NOMO-1 (cell line): ENCODE data around the gene CFAP100.

Experiments used
- DNase-seq, 2 experiments: peaks; one replicate each; lab custom pipeline; 2025; ENCODE audit not compliant: unreplicated experiment in 2 of 2; lab: John Stamatoyannopoulos, UW

CFAP100 gene

GRCh38 chr3:126419886-126420786, 25.4 kb downstream of the CFAP100 start:
- no peak for DNase-seq

DNA sequence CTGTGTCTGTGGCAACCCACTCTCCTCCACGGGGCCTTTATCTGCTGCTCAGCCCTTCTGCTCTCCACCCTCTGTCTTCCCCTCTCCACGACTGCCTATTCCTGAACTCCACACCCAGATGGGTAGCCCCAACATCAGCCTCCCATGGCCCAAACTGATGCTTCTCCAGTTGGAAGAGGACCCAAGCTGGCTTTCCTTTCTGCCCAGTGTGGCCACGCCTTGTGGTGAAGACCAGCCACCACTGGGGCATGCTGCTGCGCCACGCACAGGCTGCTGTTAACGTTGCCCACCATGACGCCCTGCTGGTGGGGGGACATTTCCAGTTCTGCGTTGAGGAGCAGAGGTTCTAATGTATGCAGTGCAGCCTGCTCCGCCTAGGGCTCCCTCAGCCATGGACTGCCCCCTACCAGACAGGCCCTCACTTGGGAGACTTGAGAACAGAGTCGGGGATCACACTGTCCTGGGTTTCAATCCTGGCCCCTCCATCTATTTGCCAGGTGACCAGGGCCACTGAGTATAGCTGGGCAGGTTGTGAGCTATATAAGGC, 26.9 kb downstream of the CFAP100 start:
- DNase-seq: no peak

DNA sequence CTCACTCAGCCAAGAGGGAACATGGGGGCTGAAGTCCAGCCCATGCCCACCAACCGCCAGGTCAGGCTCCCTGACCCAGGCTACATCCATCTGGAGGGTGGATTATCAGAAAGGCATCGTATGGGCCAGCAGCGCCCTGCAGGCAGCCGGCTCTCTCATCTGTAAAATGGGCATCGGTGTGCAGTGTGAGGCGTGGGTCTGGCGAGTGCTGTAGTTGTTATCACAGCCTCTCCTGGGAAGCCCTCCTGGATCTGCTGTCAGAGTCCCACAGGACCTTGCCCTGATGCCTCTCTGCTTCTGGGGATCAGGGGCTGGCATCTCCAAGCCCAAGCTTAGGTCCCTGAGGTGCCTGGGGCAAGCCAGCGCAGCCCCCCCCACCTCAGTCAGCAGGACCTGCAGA, 27.4 kb downstream of the CFAP100 start:
- no peak for DNase-seq

DNA sequence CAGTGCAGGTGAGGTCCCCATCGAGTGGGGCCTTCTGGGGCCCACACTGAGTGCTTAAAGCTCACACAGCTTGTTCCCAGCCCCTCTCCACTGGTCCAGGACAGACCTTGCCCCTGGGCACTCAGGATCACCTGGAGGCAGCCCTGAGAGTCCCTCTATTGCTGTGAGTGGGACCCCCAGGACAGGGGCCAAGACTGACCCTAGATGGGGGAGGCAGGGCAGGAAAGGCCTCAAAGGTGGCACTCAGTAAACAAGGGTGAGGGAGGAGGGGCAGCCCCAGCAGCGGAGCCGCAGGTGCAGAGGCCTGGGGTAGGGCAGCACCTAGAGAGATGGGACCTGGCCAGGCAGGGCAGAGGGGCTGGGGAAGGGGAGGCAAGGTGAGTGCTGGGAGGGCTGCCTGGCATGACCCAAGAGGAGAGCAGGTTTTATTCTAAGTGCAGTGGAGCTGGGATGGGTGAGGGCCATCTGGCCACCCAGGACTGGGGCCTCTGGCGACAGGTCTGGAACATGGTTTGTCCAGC, 27.9 kb downstream of the CFAP100 start:
- DNase-seq: no peak

DNA sequence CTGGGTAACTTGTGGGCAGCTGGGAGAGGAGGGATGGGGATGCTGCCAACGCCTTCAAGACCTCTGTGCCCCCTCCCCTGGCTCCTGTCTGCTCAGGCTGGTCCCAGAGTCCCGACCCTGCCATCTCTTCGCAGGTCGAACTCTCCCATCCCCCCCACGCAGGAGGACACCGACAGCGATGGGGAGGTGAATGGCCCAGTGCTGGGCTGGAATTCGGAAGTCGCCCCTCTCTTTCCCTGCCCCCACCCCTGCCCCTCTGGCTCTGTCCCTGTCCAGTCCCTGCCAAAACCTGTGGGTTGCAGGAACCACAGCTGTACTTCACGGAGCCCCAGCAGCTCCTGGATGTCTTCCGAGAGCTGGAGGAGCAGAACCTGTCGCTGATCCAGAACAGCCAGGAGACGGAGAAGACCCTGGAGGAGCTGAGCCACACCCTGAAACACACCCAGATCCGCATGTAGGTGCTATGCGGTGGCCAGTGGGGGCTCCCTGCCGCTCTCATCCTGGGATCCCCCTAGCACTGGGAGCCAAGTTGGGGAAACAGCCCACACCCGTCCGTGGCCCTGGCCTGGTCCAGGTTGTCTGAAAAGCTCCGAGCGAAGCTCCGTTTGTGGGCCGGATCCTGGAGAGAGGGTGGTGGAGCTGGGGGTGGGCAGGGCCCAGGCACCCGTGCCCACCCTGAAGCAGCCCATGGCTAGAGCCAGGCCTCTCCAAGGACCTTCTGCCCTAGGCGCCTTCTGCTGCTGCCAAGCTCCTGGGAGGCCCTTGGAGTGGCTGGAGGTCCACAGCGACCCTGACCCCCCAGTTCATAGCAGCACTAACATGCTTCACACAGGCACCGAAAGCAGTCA, 28.7 kb downstream of the CFAP100 start:
- DNase-seq: peak in 1 of 2 experiments; percentile 2

DNA sequence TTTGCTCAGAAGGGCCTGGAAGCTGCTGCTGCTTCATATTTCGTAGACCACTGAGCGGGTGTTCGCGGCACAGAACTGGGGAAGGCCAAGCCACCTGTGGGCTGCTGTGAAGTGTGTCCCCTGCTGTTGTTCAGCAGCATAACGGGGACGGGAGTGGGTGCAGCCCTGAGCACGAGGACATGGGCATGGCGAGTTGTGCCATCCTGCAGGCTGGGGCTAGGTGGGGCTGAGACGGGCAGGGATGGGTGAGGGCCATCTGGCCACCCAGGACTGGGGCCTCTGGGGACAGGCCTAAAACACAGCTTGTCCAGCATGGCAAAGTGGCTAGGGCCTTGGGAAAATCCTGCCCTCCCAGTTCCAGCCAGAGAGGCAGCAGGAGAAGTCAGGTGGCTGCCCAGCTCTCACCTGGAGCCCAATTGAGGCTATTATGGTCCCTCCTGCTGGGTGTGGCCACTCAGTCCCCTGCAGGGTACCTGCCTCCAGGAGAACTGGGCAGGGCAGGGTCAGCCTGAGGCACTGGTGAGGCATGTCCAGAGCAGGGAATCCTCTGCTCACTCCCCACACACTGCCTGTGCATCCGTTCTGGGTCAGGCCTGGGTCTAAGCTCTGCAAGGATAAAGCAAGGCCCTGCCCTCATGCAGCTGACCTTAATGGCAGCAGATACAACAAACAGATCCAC, 29.5 kb downstream of the CFAP100 start:
- no peak for DNase-seq

GRCh38 chr3:126424751-126425150, 30.0 kb downstream of the CFAP100 start:
- DNase-seq: no peak

- DNase-seq: no peak
Measured at GRCh38 chr3:126431103-126431534, 36.4 kb downstream of the CFAP100 start.

DNA sequence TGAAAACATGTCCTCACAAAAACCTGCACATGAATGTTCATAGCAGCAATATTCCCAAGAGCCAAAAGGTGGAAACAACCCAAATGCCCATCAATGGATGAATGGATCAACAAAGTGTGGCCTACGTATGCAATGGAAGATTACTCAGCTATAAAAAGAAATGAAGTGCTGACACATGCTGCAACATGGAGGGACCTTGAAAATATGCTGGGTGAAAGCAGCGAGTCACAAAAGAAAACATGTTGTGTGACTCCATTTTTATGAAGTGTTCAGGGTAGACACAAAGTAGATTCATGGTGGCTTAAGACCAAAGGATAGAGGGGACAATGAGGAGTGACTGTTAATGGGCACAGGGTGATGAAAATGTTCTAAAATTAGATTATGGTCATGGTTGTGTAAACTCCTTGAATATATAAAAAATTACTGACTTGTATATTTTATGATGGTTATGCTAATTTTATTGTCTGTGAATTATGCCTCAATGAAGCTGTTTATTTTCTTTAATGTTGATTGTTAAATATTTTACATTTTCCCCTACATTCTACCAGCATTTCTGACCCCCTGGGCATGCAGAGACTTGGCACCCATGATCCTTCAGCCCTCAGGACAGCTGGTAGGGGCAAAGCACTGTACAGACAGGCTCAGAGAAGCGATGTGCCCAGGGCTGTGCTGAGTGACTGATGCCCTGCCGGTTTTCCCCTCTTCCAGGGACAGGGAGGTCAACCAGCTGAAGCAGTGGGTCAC, 37.8 kb downstream of the CFAP100 start:
- no peak for DNase-seq

DNA sequence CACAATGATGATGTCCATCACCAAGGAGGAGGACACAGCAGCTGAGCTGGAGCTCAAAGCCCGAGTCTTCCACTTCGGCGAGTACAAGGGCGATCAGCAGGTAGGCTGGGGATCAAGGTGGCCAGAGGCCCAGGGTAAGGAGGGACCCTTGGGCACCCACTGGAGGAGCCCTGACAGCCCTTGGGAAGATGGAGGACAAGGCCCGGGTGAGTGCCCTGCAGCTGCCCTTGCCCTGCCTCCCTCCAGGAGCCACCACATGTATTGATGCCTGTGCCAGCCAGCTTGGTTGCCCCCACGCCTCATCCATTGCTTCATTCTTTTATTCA, 38.4 kb downstream of the CFAP100 start:
- DNase-seq: no peak

- no peak for DNase-seq
Measured at GRCh38 chr3:126433496-126434263, 39.0 kb downstream of the CFAP100 start.

DNA sequence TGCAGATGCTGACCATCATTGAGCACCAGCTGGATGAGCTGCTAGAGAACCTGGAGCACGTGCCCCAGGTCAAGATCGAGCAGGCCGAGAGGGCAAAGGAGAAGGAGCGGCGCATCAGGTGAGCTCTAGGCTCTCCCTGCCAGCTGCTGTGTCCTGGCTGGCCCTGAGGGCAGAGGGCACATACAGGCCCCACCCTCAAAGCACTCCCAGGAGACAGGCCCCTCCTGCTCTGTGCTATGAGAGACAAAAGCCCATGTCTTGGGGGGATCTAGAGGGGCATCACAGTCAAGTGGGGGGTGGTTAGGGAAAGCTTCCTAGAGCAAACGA, 39.5 kb downstream of the CFAP100 start:
- no peak for DNase-seq

- no peak for DNase-seq
Measured at GRCh38 chr3:126434931-126435411, 40.3 kb downstream of the CFAP100 start.

- DNase-seq: no peak
Measured at GRCh38 chr3:126435456-126436315, 41.0 kb downstream of the CFAP100 start.

GRCh38 chr3:126436826-126437717, 42.4 kb downstream of the CFAP100 start:
- no peak for DNase-seq

GRCh38 chr3:126438186-126438585, 43.5 kb downstream of the CFAP100 start:
- DNase-seq: no peak

DNA sequence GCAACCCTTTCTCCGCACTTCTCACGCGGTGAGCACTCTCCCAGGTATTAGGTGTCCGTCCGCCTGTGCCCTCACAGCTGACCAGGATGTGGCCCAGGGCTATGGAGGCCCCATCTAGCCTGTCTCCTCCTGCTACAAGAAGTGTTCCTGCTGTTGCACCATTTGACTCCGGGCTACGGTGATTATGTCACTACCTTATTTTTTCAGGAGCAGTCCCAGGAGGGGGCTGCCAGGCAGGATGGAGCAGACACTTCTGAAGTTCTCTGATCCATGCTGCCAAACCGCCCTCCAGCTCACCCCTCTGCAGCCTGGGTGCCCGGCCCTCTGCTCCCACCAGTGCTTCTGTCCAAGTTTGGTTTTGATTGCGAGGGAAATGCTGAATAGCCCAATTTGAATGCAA, 44.0 kb downstream of the CFAP100 start:
- no peak for DNase-seq
